ENCODE measurements around the gene ETV5.

Gene ETV5

DNA sequence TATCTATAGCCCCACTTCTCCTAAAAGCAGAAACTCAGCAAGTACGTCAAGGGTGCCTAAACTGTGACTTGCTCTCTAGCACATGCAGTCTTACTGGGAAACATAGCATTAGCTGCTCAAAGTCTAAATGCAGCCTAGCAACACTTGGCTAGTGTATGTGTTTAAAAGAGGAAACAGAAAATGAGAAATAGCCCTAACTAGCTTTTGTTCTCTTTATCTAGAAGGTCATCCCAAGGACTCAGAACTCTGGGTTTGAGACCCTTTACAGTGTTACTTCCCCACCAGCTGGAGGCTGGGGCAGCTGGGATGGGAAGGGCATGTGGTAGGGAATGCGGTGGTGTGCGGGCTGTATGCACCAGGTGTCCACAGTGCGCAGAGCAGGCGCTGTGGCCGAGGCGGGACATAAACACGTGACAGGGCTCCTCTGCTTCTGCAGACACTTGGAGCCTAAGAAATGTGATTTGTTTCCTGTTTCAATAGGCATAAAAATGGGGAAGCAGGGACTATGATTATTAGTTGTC lies 13.3 kb downstream of the ETV5 start:
- no peak for DNase-seq (ENCODE audit: low read depth)

GRCh38 chr3:186094696-186095425 lies 14.0 kb downstream of the ETV5 start:
- no peak for DNase-seq (ENCODE audit: low read depth)

DNA sequence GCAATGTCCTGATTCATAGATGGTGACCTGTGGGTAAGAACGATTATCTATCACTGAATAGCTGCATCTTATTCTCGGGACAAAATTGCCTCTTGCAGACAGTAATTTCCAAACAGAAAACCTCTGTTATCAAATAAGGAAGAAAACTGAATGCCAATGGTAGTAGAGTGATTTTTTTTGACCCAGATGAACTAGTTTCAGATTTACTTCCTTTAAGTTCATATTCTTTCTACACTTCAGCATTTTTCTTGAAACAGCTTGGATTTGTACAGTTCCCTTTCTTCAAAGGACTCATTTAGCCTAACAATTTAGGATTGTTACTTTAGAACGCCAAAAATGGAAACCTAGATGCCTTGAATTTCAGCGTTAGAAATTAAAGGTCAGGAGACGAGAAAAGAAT lies 14.6 kb downstream of the ETV5 start:
- no peak for DNase-seq (ENCODE audit: low read depth)

DNA sequence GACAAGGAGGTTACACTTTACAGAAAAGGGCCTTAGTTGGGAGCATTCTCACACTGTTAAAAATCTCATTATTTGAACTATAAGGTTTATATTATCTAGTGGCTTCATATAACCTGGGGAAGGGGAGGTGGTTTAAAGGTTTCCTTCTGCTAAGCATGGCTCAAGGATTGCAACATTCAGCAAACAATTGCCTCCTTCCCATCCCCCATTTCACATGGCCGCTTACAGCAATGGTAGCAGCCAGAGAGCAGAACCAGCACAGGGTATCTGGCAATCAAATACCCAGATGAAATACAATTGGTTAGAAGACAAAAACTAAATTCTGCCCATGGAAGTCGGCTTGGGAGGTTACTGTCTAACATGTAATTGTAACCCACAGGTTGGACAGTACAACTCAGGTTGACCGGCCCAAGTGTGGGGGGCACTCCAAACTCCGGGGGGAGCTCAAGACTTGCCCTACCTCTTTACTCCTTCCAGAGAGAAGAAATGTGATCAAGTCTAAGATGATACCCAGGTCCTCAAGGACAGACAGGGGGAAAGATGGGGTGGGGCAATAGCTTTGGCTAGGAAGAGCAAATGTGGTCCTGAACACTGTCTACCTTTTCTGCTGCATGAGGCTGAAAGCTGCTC lies 15.5 kb downstream of the ETV5 start:
- no peak for DNase-seq (ENCODE audit: low read depth)

GRCh38 chr3:186092360-186093070 lies 16.4 kb downstream of the ETV5 start:
- DNase-seq (ENCODE audit: low read depth) = no peak

DNA sequence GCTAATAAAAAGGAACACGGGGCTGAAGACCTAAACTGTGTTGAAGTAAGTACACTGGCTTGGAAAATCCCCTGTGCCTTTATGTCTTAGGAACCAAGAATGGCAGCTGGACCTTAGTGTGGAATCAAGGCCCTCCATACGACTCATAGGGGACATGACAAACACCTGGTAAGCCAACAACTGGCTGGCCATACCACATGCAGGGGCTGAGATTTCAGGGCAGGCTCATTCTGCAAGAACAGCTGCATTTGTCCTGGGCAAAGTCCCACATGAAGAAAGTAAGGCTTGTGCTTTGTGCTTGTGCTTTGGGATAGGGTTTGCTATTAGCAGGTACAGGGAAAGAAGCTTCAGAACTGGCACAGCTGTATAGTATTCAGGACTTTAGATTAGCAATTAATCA lies 18.0 kb downstream of the ETV5 start:
- no peak for DNase-seq (ENCODE audit: low read depth)

DNA sequence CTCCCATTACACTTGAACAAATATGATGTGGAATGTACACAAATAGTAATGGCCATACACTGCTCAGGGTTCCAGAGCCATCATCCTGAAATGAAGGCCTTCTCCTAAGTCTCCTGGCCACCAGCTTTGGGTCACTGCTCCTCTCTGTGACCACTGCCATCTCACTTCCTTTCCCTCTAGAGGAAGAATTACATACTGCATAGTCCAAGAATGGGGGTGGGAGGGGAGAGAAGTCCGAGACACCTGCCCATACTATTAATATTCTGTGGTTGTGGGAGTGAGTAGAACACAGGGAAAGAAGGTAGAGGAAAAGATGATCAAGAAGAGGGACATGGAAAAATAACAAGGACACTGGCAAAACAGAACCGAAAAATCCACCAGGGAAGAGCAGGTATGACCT lies 20.6 kb downstream of the ETV5 start:
- DNase-seq (ENCODE audit: low read depth) = no peak

GRCh38 chr3:186084264-186084663 lies 24.6 kb downstream of the ETV5 start:
- no peak for DNase-seq (ENCODE audit: low read depth)

DNA sequence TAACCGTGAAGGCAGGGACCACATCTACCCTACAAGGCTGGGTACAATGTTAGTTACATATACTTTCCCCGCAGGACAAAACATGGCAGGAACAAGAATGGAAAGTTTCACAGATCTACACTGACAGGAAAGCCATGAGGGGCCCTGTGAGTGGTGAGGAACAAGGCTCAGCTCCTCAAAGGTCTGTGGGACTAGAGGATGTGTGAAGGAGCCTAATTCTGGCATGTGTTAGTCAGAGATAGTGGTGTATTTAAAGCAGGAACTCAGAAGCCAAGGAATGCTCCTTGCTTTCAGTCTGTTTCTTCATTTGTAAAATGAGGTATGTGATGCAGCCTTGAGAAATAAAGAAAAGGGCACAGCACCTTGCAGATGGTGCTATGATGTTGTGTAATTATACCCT lies 25.1 kb downstream of the ETV5 start:
- DNase-seq (ENCODE audit: low read depth) = no peak

DNA sequence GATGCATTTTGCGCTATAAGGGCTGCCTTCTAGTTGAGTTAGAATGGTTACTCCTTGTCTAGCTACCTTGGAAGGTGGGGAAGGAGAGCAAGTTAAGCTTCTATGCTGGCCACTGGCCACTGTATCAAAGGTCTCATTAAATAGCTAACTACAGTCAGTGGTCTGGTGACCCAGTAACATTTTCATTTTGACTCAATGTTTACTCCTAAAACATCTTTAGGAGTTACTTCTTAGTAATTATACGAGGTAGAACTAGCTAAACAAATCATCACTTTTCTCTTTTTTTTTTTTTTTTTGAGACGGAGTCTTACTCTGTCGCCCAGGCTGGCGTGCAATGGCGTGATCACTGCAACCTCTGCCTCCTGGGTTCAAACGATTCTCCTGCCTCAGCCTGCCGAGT lies 26.7 kb downstream of the ETV5 start:
- DNase-seq (ENCODE audit: low read depth) = no peak

GRCh38 chr3:186081678-186082077 lies 27.2 kb downstream of the ETV5 start:
- DNase-seq (ENCODE audit: low read depth) = no peak

- DNase-seq (ENCODE audit: low read depth) = no peak
These were observed 27.9 kb downstream of the ETV5 start for GRCh38 chr3:186080849-186081438.

DNA sequence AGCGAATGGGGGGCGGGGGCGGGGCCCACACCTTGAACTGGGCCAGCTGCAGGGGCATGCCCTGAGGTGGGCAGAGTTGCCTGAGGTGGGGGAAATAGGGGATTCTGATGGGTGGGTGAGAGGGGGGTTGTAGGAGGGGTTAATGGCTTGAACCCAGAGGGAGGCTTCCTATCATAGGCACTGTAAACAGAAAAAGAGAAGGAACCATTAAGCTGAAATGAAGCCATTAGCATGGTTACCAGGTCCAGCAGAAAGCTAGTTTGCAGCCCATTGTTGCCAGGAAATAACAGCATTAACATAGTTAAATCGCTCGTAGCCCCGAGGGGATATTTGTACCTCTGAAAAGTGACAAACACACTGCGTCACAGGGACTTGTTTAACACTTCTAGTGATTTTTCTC lies 29.0 kb downstream of the ETV5 start:
- no peak for DNase-seq (ENCODE audit: low read depth)

GRCh38 chr3:186077466-186077865 lies 31.4 kb downstream of the ETV5 start:
- DNase-seq (ENCODE audit: low read depth) = no peak

DNA sequence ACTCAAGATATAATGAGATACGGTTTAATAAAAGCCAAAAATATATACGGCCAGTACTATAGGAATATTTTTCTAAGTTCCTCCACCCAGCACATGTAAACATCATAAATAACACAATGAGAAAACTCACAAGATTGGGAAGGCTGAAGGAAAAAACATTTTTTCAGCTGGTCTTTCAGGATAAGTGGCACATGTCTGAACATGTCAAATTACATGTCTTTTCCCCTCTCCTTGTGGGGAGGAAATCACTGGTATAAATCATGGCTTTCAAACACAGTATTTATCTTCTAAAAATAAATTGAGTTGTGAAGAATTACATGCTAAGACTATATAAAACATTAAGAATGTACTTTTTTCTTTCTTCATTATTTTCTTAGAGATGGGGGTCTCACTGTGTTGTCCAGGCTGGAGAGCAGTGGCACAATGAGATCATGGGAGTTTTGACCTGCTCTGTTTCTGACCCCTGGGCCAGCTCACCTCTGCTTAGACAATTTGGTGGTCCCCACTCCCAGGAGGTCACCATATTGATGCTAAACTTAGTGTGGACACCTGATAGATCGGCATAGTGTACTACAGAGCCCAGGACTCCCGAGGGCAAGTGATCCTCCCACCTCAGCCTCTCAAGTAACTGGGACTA lies 32.8 kb downstream of the ETV5 start:
- no peak for DNase-seq (ENCODE audit: low read depth)

- no peak for DNase-seq (ENCODE audit: low read depth)
These were observed 33.4 kb downstream of the ETV5 start for GRCh38 chr3:186075489-186075888.

GRCh38 chr3:186073641-186074040 lies 35.2 kb downstream of the ETV5 start:
- no peak for DNase-seq (ENCODE audit: low read depth)

DNA sequence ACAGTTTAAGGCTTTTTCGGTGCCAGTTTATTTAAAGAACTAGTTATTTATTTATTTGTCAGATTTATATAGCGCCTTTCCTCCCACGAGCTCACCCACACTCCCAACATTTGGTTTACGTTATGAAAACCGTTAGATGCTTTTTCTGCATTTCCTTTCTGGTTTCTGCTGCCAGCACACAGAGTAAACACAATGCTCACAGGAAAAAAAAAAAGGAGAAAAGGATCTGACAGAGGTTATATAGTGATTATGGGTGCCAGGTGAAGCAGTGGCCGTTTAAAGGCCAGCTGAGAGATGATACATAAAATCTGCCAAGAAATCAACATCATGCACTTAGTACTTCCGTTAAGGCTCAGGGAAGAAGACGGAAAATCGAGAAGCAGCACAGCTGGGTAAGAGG lies 37.9 kb downstream of the ETV5 start:
- DNase-seq (ENCODE audit: low read depth) = no peak

- no peak for DNase-seq (ENCODE audit: low read depth)
These were observed 38.3 kb downstream of the ETV5 start for GRCh38 chr3:186070550-186070949.

DNA sequence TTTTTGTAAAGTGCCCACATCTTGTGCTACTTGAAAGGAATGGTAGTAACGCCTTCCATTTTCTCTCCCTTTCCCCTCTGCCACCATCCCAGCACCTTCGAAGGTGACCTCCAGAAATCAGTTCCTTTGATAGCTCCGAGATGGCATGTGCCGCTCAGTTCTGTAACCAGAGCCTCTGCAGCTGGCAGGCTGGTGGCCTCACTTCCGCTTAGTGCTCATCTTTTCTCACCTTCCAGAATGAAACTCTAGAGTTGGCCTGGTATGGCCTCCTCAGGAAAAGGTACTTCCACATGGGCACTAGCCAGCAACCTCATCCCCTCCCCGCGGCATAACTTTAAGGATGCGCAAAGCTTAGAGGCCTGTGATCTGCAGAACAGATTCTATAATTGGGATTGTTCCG lies 38.8 kb downstream of the ETV5 start:
- no peak for DNase-seq (ENCODE audit: low read depth)

- no peak for DNase-seq (ENCODE audit: low read depth)
These were observed 39.7 kb downstream of the ETV5 start for GRCh38 chr3:186069199-186069598.

- no peak for DNase-seq (ENCODE audit: low read depth)
These were observed 40.7 kb downstream of the ETV5 start for GRCh38 chr3:186068243-186068552.
